ENCODE measurements around the gene MPRIP.

DNA sequence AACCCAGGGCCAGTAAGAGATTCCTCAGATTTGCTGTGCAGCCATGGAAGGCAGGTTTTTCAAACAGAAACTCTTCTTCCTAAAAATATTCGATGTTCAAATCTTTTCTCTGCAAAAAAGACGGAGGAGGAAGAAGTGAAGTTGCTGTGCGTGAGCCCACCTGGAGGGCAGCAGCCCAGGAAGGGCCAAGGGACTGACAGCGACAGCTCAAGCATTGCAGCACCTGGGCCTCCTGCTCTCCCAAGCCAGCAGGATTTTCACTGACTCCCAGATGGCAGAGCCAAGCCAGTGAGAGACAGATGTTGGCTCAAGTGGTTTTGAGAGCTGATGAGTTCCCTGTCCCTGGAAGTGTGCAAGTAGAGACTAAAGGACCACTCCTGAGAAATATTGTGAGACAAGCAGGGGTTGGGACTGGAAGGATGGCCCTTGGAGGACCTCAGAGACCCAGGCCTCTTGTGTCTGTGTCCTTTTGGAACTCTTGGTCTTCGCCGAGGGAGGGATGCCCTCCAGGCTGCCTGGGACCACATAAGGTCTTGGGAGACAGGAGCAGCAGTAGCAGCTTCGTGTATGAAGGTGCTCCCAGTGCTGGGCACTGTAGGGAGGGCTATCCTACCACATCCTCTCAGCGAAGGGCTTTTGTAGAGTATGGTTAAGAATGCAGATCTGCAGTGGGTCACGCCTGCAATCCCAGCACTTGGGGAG is 41.0 kb upstream of the MPRIP start:
- TF ChIP-seq, protein P1, sequence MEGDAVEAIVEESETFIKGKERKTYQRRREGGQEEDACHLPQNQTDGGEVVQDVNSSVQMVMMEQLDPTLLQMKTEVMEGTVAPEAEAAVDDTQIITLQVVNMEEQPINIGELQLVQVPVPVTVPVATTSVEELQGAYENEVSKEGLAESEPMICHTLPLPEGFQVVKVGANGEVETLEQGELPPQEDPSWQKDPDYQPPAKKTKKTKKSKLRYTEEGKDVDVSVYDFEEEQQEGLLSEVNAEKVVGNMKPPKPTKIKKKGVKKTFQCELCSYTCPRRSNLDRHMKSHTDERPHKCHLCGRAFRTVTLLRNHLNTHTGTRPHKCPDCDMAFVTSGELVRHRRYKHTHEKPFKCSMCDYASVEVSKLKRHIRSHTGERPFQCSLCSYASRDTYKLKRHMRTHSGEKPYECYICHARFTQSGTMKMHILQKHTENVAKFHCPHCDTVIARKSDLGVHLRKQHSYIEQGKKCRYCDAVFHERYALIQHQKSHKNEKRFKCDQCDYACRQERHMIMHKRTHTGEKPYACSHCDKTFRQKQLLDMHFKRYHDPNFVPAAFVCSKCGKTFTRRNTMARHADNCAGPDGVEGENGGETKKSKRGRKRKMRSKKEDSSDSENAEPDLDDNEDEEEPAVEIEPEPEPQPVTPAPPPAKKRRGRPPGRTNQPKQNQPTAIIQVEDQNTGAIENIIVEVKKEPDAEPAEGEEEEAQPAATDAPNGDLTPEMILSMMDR (IDR thresholded peaks at IDR 0.05): no peak
- no peak for TF ChIP-seq POLR2A (IDR thresholded peaks at IDR 0.05)
